ENCODE measurements around the gene CC2D1B. TPM values are rescaled to one million over a fixed set of nuclear protein-coding genes. Genes with fewer than 3 reads are reported as not detected.

Gene CC2D1B
- total RNA-seq, 1 donor from 2014 or later = 43.2 TPM

GRCh38 chr1:52328615-52329014 lies 37.4 kb downstream of the CC2D1B start:
- no peak for DNase-seq (ENCODE audit: low spot score)
- ATAC-seq = no peak
- intact Hi-C loops (cut with DNase I) = no loop called here

- ATAC-seq (no peak), DNase-seq (ENCODE audit: low spot score) (no peak)
These were observed 40.2 kb downstream of the CC2D1B start for GRCh38 chr1:52325786-52326185.

GRCh38 chr1:52323731-52324130 lies 42.3 kb downstream of the CC2D1B start:
- intact Hi-C loops (cut with DNase I) = no loop called here
- no peak for ATAC-seq
- no peak for DNase-seq (ENCODE audit: low spot score)

More at GRCh38 chr1:52325786-52326185, 40.2 kb downstream of the CC2D1B start:
- intact Hi-C loops (cut with DNase I) = no loop called here

- intact Hi-C loops (cut with DNase I) = no loop called here
- DNase-seq (ENCODE audit: low spot score) = no peak
- ATAC-seq = no peak
These were observed 44.9 kb downstream of the CC2D1B start for GRCh38 chr1:52321061-52321460.

- DNase-seq (ENCODE audit: low spot score) (no peak), ATAC-seq (no peak)
- intact Hi-C loops (cut with DNase I) = no loop called here
These were observed 59.6 kb downstream of the CC2D1B start for GRCh38 chr1:52306227-52307006.

- ATAC-seq (no peak), DNase-seq (ENCODE audit: low spot score) (no peak)
- intact Hi-C loops (cut with DNase I) = no loop called here
These were observed 60.4 kb downstream of the CC2D1B start for GRCh38 chr1:52305417-52306226.

Other genes starting within 250 kb of the CC2D1B start
- gene ZFYVE9, start 224.1 kb downstream of the CC2D1B start, total RNA-seq = 35.8 TPM
- 0.45 TPM for gene ORC1, start 38.2 kb upstream of the CC2D1B start, total RNA-seq
- 38.8 TPM for gene PRPF38A, start 38.4 kb upstream of the CC2D1B start, total RNA-seq
- 87.3 TPM for gene TUT4, start 186.9 kb upstream of the CC2D1B start, total RNA-seq
- gene GPX7, start 236.2 kb upstream of the CC2D1B start, total RNA-seq = 12.2 TPM